Small intestine (tissue), 7 donors: ENCODE results near the gene DHCR24. TPM values are rescaled to one million over a fixed set of nuclear protein-coding genes. Genes with fewer than 3 reads are reported as not detected.
A peak's percentile ranks its signal among the peaks of the same experiment; 100 is the strongest.

Source experiments
- DNase-seq, 2 donors: peaks; one replicate each; pipeline versions ENCODE4 v3.0.0 to v3.0.0-alpha.2; 2013
- FAIRE-seq: peaks from 2 replicates; lab custom pipeline; 2012; peaks lifted over from hg19 to GRCh38; lab: Jason Lieb, UNC
- H3K27ac ChIP-seq, 3 donors: one replicate each; pipeline ENCODE4 v1.5.1; 2013; ENCODE audit warnings: low read length in 2 of 3, mild to moderate bottlenecking in 2 of 3, control low read depth in 1 of 3, inconsistent platforms in 1 of 3, low read depth in 1 of 3, moderate library complexity in 1 of 3
- H3K27me3 ChIP-seq, 3 donors: one replicate each; pipeline ENCODE4 v1.6.1; 2013; ENCODE audit warnings: low read length in 3 of 3, inconsistent platforms in 1 of 3; ENCODE audit not compliant: control insufficient read depth in 3 of 3, insufficient read depth in 3 of 3
- H3K36me3 ChIP-seq, 3 donors: one replicate each; pipeline ENCODE4 v1.6.1; 2013; ENCODE audit warnings: low read length in 3 of 3, inconsistent platforms in 1 of 3, low read depth in 1 of 3, mild to moderate bottlenecking in 1 of 3, moderate library complexity in 1 of 3; ENCODE audit not compliant: control insufficient read depth in 3 of 3, insufficient read depth in 2 of 3
- H3K4me1 ChIP-seq, 3 donors: one replicate each; pipeline ENCODE4 v1.6.1; 2013; ENCODE audit warnings: low read length in 2 of 3, inconsistent platforms in 1 of 3, low read depth in 1 of 3, mild to moderate bottlenecking in 1 of 3, moderate library complexity in 1 of 3; ENCODE audit not compliant: control insufficient read depth in 3 of 3, insufficient read depth in 2 of 3
- H3K4me3 ChIP-seq, 3 donors: one replicate each; pipeline ENCODE4 v1.5.1; 2013; ENCODE audit warnings: low read length in 3 of 3, control low read depth in 1 of 3, inconsistent platforms in 1 of 3, low read depth in 1 of 3, mild to moderate bottlenecking in 1 of 3, moderate library complexity in 1 of 3
- H3K9me3 ChIP-seq, 2 donors: one replicate each; pipeline ENCODE4 v1.6.1; 2013; ENCODE audit warnings: low read depth in 1 of 2, low read length in 1 of 2; ENCODE audit not compliant: control insufficient read depth in 2 of 2, insufficient read depth in 1 of 2
- WGBS, 3 donors: extraction: QIAGEN DNeasy Blood & Tissue Kit; methylation state at CpG; one replicate each; pipeline ENCODE4 v1.1.7; 2013; 5-methylcytosine and 5-hydroxymethylcytosine counted together
- polyA plus RNA-seq, 4 donors: library from polyadenylated mRNA; stranded (reverse) in 3 of 4; unstranded in 1 of 4; fragments of 200-250 nt in 3 of 4; fragments of 120-200 nt in 1 of 4; gene quantifications; one replicate each; pipeline versions ENCODE4 v1.2.1 to v1.2.3, GENCODE V29; 2013
- donor health status: healthy with polysubstance abuse.
- donor health status: control.
- donor health status: control.
- donor health status: Bipolar disorder and iron deficiency.
- donor health status: healthy.

The DHCR24 gene
- polyA plus RNA-seq, 4 donors, result 7.0 to 162 (median 30.1) TPM

- WGBS, 3 donors, result 61 to 76% (median 69%) methylated on average over 3 of the region's 3 CpGs
- H3K27ac ChIP-seq, result no peak overlapping the region
- peak in 1 of 2 donors; percentile 32 for DNase-seq
- peaks cover 0 to 3% of the 10 kb centered on the region in 2 donors for H3K9me3 ChIP-seq
- no peak for FAIRE-seq
- peaks cover 16 to 48% (median 28%) of the 10 kb centered on the region in 3 donors for H3K36me3 ChIP-seq
- H3K4me1 ChIP-seq, result peaks cover 0 to 4% (median 0%) of the 10 kb centered on the region in 3 donors
- no peaks in the 10 kb centered on the region for H3K27me3 ChIP-seq
- no peak overlapping the region for H3K4me3 ChIP-seq
Measured at GRCh38 chr1:54874079-54874830, 12.7 kb downstream of the DHCR24 start.

- no peak for FAIRE-seq
- H3K4me1 ChIP-seq, result peaks cover 0 to 22% (median 0%) of the 10 kb centered on the region in 3 donors
- H3K36me3 ChIP-seq, result peaks cover 18 to 51% (median 25%) of the 10 kb centered on the region in 3 donors
- H3K27me3 ChIP-seq, result no peaks in the 10 kb centered on the region
- DNase-seq, result no peak
- WGBS, 3 donors, result 87 to 95% (median 90%) methylated on average over 5 of the region's 5 CpGs
- H3K4me3 ChIP-seq, result no peak overlapping the region
- H3K9me3 ChIP-seq, result no peaks in the 10 kb centered on the region
- no peak overlapping the region for H3K27ac ChIP-seq
Measured at GRCh38 chr1:54872036-54872331, 15.0 kb downstream of the DHCR24 start.

DNA sequence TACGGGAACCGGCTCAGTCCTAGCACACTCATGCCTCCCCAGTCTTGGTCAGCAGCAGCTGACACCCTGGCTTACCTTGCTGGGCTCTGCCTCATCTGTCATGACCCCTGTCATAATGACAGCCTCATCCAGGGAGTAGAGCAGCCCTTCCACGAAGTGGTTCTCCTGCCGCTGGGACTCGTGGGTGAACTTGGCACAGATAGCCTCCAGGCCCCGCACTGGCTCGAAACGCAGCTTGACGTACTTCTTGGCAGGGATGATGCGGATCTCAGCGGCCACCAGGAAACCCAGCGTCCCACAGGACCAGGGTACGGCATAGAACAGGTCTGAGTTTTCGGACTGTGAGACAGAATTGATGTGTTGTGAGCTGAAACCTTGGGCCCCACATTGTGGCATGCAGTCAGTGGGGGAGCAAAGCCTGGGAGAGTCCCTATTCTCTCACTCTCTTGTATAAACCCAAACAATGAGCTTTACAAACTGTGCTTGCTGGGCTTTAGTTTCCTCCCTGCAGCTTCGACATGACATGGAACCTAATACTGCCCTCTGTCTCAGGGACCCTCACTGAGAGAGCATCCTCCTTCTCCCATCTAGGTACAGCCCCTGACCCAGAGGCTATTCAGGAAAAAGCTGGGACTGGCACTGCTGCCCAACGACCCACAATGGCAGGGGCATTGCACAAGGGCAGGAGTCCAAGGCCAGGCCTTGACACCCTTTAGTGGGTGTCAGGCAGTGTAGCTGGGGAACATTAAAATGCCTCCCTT is 15.5 kb downstream of the DHCR24 start:
- H3K4me1 ChIP-seq, result peaks cover 0 to 27% (median 0%) of the 10 kb centered on the region in 3 donors
- H3K4me3 ChIP-seq, result no peak overlapping the region
- 89 to 92% (median 89%) methylated on average over 16 of the region's 16 CpGs for WGBS, 3 donors
- no peaks in the 10 kb centered on the region for H3K27me3 ChIP-seq
- H3K9me3 ChIP-seq, result no peaks in the 10 kb centered on the region
- no peak for DNase-seq
- no peak for FAIRE-seq
- peaks cover 18 to 53% (median 25%) of the 10 kb centered on the region in 3 donors for H3K36me3 ChIP-seq
- no peak overlapping the region for H3K27ac ChIP-seq

- Histone ChIP-seq H3K27ac (no peak overlapping the region), H3K9me3 (no peaks in the 10 kb centered on the region), H3K27me3 (no peaks in the 10 kb centered on the region), H3K4me3 (no peak overlapping the region), H3K4me1 (peaks cover 0 to 33% (median 0%) of the 10 kb centered on the region in 3 donors), H3K36me3 (peaks cover 18 to 51% (median 27%) of the 10 kb centered on the region in 3 donors)
- WGBS, 3 donors, result 97 to 100% (median 98%) methylated on average over 2 of the region's 2 CpGs
- DNase-seq, result no peak
- FAIRE-seq, result no peak
Measured at GRCh38 chr1:54870869-54871268, 16.1 kb downstream of the DHCR24 start.

- Histone ChIP-seq H3K27ac (peak overlapping the region in 1 of 3 donors; percentile 85), H3K4me1 (peaks cover 0 to 48% (median 0%) of the 10 kb centered on the region in 3 donors), H3K27me3 (no peaks in the 10 kb centered on the region), H3K36me3 (peaks cover 16 to 52% (median 27%) of the 10 kb centered on the region in 3 donors), H3K9me3 (no peaks in the 10 kb centered on the region), H3K4me3 (no peak overlapping the region)
- WGBS, 3 donors, result 71 to 85% (median 72%) methylated on average over 6 of the region's 6 CpGs
- no peak for FAIRE-seq
- DNase-seq, result peak; percentile 38 to 66
Measured at GRCh38 chr1:54869173-54869851, 17.7 kb downstream of the DHCR24 start.

GRCh38 chr1:54867717-54868057 is 19.3 kb downstream of the DHCR24 start:
- peaks cover 0 to 49% (median 0%) of the 10 kb centered on the region in 3 donors for H3K4me1 ChIP-seq
- H3K4me3 ChIP-seq, result no peak overlapping the region
- no peak for FAIRE-seq
- H3K36me3 ChIP-seq, result peaks cover 12 to 47% (median 28%) of the 10 kb centered on the region in 3 donors
- H3K9me3 ChIP-seq, result no peaks in the 10 kb centered on the region
- peak in 1 of 2 donors; percentile 76 for DNase-seq
- no peaks in the 10 kb centered on the region for H3K27me3 ChIP-seq
- H3K27ac ChIP-seq, result peak overlapping the region in 1 of 3 donors; percentile 74
- 70 to 82% (median 76%) methylated on average over 4 of the region's 4 CpGs for WGBS, 3 donors

GRCh38 chr1:54866801-54867716 is 19.9 kb downstream of the DHCR24 start:
- no peak for FAIRE-seq
- H3K36me3 ChIP-seq, result peaks cover 8 to 47% (median 22%) of the 10 kb centered on the region in 3 donors
- H3K9me3 ChIP-seq, result no peaks in the 10 kb centered on the region
- H3K4me3 ChIP-seq, result no peak overlapping the region
- DNase-seq, result peak; percentile 56 to 81
- WGBS, 3 donors, result 23 to 45% (median 30%) methylated on average over 4 of the region's 4 CpGs
- peak overlapping the region in 2 of 3 donors; percentile 14 to 74 for H3K27ac ChIP-seq
- H3K27me3 ChIP-seq, result no peaks in the 10 kb centered on the region
- peaks cover 0 to 49% (median 0%) of the 10 kb centered on the region in 3 donors for H3K4me1 ChIP-seq
